Suprapubic skin (tissue), 4 donors: ENCODE results near the gene SYNGR3. TPM values are rescaled to one million over a fixed set of nuclear protein-coding genes. Genes with fewer than 3 reads are reported as not detected.
A peak's percentile ranks its signal among the peaks of the same experiment; 100 is the strongest.

Source experiments
- DNase-seq, 2 donors: peaks; one replicate each; pipeline ENCODE4 v3.0.0-alpha.2; 2019; ENCODE audit warnings: low spot score in 2 of 2
- H3K27ac ChIP-seq: fragments of 200-600 bp; sonication (generic); one replicate; pipeline ENCODE4 v1.5.1; 2019
- H3K27me3 ChIP-seq: fragments of 200-600 bp; sonication (generic); one replicate; pipeline ENCODE4 v1.5.1; 2019
- H3K36me3 ChIP-seq: fragments of 200-600 bp; sonication (generic); one replicate; pipeline ENCODE4 v1.5.1; 2019
- H3K4me1 ChIP-seq: fragments of 200-600 bp; sonication (generic); one replicate; pipeline ENCODE4 v1.5.1; 2019
- H3K4me3 ChIP-seq: fragments of 200-600 bp; sonication (generic); one replicate; pipeline ENCODE4 v1.5.1; 2019; ENCODE audit warnings: mild to moderate bottlenecking
- H3K9me3 ChIP-seq: fragments of 200-600 bp; sonication (generic); one replicate; pipeline ENCODE4 v1.5.1; 2019
- CTCF ChIP-seq, 2 donors: fragments of 200-600 bp in 1 of 2; fragments of 450-650 bp in 1 of 2; sonication (generic) in 1 of 2; IDR thresholded peaks; one replicate each; pipeline ENCODE4 v1.5.1; 2016 to 2019; ENCODE audit warnings: antibody characterized with exemption in 2 of 2, mild to moderate bottlenecking in 1 of 2, moderate library complexity in 1 of 2
- EP300 ChIP-seq: sonication (generic); formaldehyde crosslinking; IDR thresholded peaks from one replicate; pipeline ENCODE4 v1.6.1; 2017; ENCODE audit warnings: antibody characterized with exemption
- POLR2A ChIP-seq, 2 donors: fragments of 450-650 bp; IDR thresholded peaks; one replicate each; pipeline ENCODE4 v1.6.1; 2017; ENCODE audit warnings: antibody characterized with exemption in 2 of 2, mild to moderate bottlenecking in 2 of 2, moderate library complexity in 2 of 2
- POLR2AphosphoS5 ChIP-seq, 3 donors: sonication (generic); formaldehyde crosslinking; IDR thresholded peaks; one replicate each; pipeline ENCODE4 v1.6.1; 2017; ENCODE audit warnings: antibody characterized with exemption in 3 of 3
- WGBS: methylation state at CpG from one replicate; pipeline ENCODE4 v1.1.5; 2018; 5-methylcytosine and 5-hydroxymethylcytosine counted together
- total RNA-seq, 4 donors: library from RNA; depleted of rRNA; stranded (reverse); fragments of >200 nt; gene quantifications; one replicate each; pipeline ENCODE4 v1.1.0, GENCODE V29; 2016

SYNGR3 gene
- total RNA-seq, 4 donors from 2014 or later: 0.42 to 1.7 (median 0.60) TPM; not detected in 1

GRCh38 chr16:1982991-1983543 lies 6.7 kb upstream of the SYNGR3 start:
- WGBS: 30% methylated on average over 19 of the region's 19 CpGs
- TF ChIP-seq POLR2AphosphoS5 (IDR thresholded peaks at IDR 0.05) (no peak), EP300 (no peak), CTCF (IDR thresholded peaks at IDR 0.05) (no peak), POLR2A (IDR thresholded peaks at IDR 0.05) (no peak)
- Histone ChIP-seq H3K27me3 (peaks cover 22% of the 10 kb centered on the region), H3K4me3 (peak overlapping the region; percentile 74), H3K4me1 (peaks cover 66% of the 10 kb centered on the region), H3K27ac (peak overlapping the region; percentile 74), H3K36me3 (peaks cover 17% of the 10 kb centered on the region), H3K9me3 (no peaks in the 10 kb centered on the region)
- DNase-seq: no peak

GRCh38 chr16:1983544-1984346 lies 6.0 kb upstream of the SYNGR3 start, which contains the start of gene GFER:
TSS of gene GFER (plus strand) at chr16:1984193. CDS start at chr16:1984219, 26 bp downstream.
- peaks cover 12% of the 10 kb centered on the region for H3K36me3 ChIP-seq
- TF ChIP-seq POLR2A (IDR thresholded peaks at IDR 0.05): no peak
- peak in 2 of 3 donors; percentile 22 to 64 for TF ChIP-seq POLR2AphosphoS5 (IDR thresholded peaks at IDR 0.05)
- TF ChIP-seq EP300: no peak
- peak in 1 of 2 donors; percentile 7 for TF ChIP-seq CTCF (IDR thresholded peaks at IDR 0.05)
- H3K4me3 ChIP-seq: peak within 1 kb of the TSS; percentile 74
- peaks cover 19% of the 10 kb centered on the region for H3K27me3 ChIP-seq
- H3K4me1 ChIP-seq: peaks cover 60% of the 10 kb centered on the region
- peak; percentile 89 to 90 for DNase-seq
- H3K27ac ChIP-seq: peak within 1 kb of the TSS; percentile 74
- H3K9me3 ChIP-seq: no peaks in the 10 kb centered on the region
- WGBS: 0% methylated on average over 3 of the region's 109 CpGs

- peaks cover 21% of the 10 kb centered on the region for H3K27me3 ChIP-seq
- peak overlapping the region; percentile 74 for H3K27ac ChIP-seq
- H3K4me1 ChIP-seq: peaks cover 58% of the 10 kb centered on the region
- DNase-seq: no peak
- 19% methylated on average over 15 of the region's 58 CpGs for WGBS
- TF ChIP-seq POLR2A (IDR thresholded peaks at IDR 0.05): no peak
- no peak for TF ChIP-seq CTCF (IDR thresholded peaks at IDR 0.05)
- TF ChIP-seq POLR2AphosphoS5 (IDR thresholded peaks at IDR 0.05): no peak
- no peak for TF ChIP-seq EP300
- H3K9me3 ChIP-seq: no peaks in the 10 kb centered on the region
- peaks cover 12% of the 10 kb centered on the region for H3K36me3 ChIP-seq
- H3K4me3 ChIP-seq: peak overlapping the region; percentile 74
Measured at GRCh38 chr16:1984347-1985225, 5.2 kb upstream of the SYNGR3 start.

GRCh38 chr16:1985466-1986150 lies 4.2 kb upstream of the SYNGR3 start:
- H3K27me3 ChIP-seq: peaks cover 30% of the 10 kb centered on the region
- TF ChIP-seq CTCF (IDR thresholded peaks at IDR 0.05) (no peak), POLR2A (IDR thresholded peaks at IDR 0.05) (no peak), EP300 (no peak), POLR2AphosphoS5 (IDR thresholded peaks at IDR 0.05) (no peak)
- peaks cover 12% of the 10 kb centered on the region for H3K36me3 ChIP-seq
- WGBS: 81% methylated on average over 13 of the region's 14 CpGs
- H3K4me1 ChIP-seq: peaks cover 57% of the 10 kb centered on the region
- no peak for DNase-seq
- no peaks in the 10 kb centered on the region for H3K9me3 ChIP-seq
- no peak overlapping the region for H3K4me3 ChIP-seq
- no peak overlapping the region for H3K27ac ChIP-seq
